ENCODE data around the gene GPER1.

GPER1 gene

DNA sequence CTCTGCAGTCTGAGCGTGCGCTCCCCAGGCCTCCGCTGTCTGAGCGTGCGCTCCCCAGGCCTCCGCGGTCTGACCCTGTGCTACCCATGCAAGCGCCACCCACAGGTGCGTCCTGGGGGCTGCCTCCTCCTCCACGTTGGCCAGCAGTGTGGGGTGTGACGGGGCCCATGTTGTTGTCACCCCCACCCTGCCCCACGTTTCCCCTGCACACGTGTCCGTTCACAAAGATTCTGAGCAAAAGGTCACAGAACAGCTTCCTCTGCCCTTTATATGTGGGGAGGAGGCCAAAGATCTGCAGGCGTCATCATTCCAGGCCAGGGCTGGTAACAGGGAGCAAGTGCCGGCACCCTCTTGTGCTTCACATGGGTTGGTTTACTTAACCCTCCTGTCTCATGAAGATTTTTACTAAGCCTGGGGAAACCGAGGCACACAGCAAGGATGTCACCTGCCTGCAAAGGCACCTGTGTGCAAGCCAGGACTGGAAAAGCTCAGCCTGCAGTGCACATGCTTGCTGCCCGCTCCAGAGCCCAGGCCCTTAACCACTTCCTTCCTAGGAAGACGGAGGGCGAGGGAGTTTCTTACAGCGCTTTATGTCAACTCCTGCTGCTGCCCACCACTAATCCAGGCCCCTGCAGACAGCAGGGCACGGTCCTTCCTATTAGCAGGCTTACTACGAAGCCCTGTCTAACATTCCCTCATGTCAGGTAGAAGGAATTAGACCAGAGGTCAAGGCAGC lies 38.7 kb upstream of the GPER1 start:
- Histone ChIP-seq H3K9ac (ENCODE audit: low read depth, low read length) (no peak overlapping the region), H3K4me1 (ENCODE audit: control insufficient read depth, insufficient read depth, low read length) (no peaks in the 10 kb centered on the region)

DNA sequence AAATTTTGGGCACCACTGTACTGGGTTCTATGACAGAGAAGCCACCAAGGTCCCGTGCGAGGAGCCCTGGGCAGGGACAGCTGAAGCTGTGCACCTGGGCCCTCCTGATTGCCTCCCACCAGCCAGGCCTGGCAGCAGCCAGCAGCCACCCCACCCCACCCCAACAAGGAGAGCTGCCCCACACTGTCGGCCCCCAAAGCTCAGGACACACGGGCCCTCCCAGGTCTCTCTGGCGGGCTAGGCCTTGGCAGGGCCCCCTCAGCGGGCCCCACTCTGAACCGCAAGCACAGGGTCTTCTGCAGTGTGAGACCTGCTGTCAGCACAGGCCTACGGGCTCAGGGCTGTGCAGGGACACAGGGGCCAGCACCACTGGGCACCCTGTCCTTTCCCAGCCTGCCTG lies 38.1 kb upstream of the GPER1 start:
- Histone ChIP-seq H3K27me3 (ENCODE audit: control insufficient read depth, insufficient read depth, low read length) (no peaks in the 10 kb centered on the region), H3K4me1 (ENCODE audit: control insufficient read depth, insufficient read depth, low read length) (no peaks in the 10 kb centered on the region), H3K9me3 (ENCODE audit: control insufficient read depth, insufficient read depth, low read length) (no peaks in the 10 kb centered on the region), H3K36me3 (ENCODE audit: control insufficient read depth, insufficient read depth, low read length) (peaks cover 9% of the 10 kb centered on the region), H3K4me3 (ENCODE audit: low read depth, low read length) (no peak overlapping the region), H3K9ac (ENCODE audit: low read depth, low read length) (no peak overlapping the region)

More for the DNA sequence above, 38.7 kb upstream of the GPER1 start:
- Histone ChIP-seq H3K27me3 (ENCODE audit: control insufficient read depth, insufficient read depth, low read length) (no peaks in the 10 kb centered on the region), H3K9me3 (ENCODE audit: control insufficient read depth, insufficient read depth, low read length) (no peaks in the 10 kb centered on the region), H3K36me3 (ENCODE audit: control insufficient read depth, insufficient read depth, low read length) (peaks cover 6% of the 10 kb centered on the region), H3K4me3 (ENCODE audit: low read depth, low read length) (no peak overlapping the region)

DNA sequence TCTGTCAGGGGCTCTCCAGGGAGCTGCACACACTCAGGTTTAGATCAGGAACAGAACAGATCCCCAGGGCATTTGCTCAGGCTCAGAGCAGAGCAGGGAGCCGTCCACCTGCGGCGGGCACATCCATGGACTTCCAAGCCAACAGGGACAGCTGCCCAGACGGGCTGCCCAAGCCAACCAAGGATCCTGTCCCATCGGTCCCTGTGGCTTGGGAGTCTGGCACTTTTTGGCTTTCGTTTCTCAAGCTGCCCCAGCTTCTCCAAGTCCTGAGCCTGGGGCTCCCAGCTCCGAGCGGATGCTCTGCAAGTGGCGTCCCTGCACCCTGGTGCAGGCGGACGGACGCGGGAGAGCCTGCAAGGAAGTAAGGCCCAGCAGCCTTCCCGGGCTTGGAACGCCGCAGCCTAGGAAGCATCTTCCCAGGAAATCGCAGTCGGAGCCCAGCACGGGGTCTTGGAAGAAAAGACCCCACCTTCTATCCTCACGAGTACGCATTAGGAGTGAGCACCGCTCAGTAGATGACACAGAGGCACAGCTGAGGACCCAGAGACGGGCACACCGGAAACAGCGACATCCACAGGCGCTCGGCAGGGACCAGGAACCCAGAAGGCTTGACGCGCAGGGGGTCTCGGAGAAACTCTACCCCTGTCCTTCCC lies 37.5 kb upstream of the GPER1 start:
- no peaks in the 10 kb centered on the region for H3K27me3 ChIP-seq (ENCODE audit: control insufficient read depth, insufficient read depth, low read length)
- H3K4me3 ChIP-seq (ENCODE audit: low read depth, low read length), result no peak overlapping the region
- H3K9ac ChIP-seq (ENCODE audit: low read depth, low read length), result no peak overlapping the region
- H3K9me3 ChIP-seq (ENCODE audit: control insufficient read depth, insufficient read depth, low read length), result no peaks in the 10 kb centered on the region
- H3K4me1 ChIP-seq (ENCODE audit: control insufficient read depth, insufficient read depth, low read length), result no peaks in the 10 kb centered on the region
- peaks cover 9% of the 10 kb centered on the region for H3K36me3 ChIP-seq (ENCODE audit: control insufficient read depth, insufficient read depth, low read length)

DNA sequence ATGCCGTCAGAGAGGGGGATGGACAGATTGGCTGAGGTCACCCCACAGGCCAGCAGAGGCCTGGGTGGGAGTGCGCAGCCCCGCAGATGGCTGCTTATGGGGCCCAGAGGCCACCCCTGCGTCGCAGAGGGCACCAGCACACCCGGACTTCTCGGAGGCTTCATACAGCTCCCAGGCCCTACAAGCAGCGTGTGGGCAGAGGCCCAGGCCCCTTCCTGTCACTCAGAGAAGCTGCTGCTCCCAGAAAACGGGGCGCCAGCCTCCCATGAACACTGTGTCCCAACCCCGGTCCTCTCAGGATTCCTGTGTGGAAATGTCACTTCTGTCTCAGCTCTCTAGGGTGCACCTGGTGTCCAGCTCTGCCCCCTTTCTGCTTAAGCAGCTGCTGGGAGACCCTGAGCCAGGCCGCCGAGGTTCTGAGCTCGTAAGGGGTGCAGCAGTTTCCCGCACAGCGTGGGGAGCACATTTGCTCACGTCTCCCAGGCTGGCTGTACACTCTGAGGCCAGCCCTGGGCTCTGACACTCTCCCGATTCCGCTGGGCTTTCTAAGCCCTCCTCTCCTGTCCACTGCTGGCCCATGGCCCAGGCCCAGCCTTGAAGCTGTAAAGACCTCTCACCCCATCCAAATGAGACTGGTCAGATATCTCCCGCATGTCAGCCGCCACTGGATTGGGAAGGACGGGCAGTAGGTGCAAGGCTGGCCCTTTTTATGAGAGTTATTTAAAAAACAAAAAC lies 36.8 kb upstream of the GPER1 start:
- Histone ChIP-seq H3K27me3 (ENCODE audit: control insufficient read depth, insufficient read depth, low read length) (no peaks in the 10 kb centered on the region), H3K4me1 (ENCODE audit: control insufficient read depth, insufficient read depth, low read length) (no peaks in the 10 kb centered on the region), H3K9me3 (ENCODE audit: control insufficient read depth, insufficient read depth, low read length) (no peaks in the 10 kb centered on the region), H3K36me3 (ENCODE audit: control insufficient read depth, insufficient read depth, low read length) (peaks cover 9% of the 10 kb centered on the region), H3K9ac (ENCODE audit: low read depth, low read length) (no peak overlapping the region), H3K4me3 (ENCODE audit: low read depth, low read length) (no peak overlapping the region)

DNA sequence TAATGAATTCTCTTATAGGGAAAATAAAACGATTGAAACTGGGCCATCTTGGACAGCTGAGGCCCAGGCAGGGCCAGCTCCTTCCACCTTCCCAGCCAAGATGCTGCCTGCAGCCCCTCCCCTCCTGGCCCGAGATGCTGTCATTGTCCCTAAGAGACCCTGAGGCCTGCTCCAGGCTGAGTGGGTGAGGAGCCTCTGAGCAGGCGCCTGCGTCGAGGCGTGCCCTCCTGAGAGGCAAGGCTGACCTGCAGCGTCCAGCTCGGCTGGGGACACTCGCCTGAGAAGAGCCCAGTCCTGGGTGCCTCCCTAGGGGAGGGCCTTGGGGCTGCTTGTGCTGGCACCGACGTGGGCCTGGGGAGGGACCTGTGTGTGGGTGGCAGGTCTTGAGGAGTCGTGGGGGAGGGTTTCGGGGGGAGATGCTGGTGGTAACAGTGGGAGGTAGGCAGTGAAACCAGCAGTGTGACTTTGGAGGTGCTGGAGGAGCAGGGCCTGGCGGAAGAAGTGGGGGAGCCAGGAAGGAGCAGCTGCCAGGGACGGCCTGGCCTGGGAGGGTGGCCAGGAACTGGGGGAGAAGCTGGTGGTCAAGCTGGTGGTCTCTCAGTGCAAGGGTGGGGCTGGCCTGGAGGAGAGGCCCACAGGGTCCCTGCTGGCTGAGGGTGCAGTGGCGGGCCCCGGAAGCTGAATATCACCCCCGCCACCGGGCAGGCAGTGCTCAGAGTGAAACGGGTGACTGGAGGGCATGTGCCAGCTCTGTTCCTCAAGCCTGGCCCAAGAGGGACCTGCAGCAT lies 35.7 kb upstream of the GPER1 start:
- Histone ChIP-seq H3K9ac (ENCODE audit: low read depth, low read length) (peak overlapping the region; percentile 24), H3K36me3 (ENCODE audit: control insufficient read depth, insufficient read depth, low read length) (peaks cover 6% of the 10 kb centered on the region), H3K27me3 (ENCODE audit: control insufficient read depth, insufficient read depth, low read length) (no peaks in the 10 kb centered on the region), H3K9me3 (ENCODE audit: control insufficient read depth, insufficient read depth, low read length) (no peaks in the 10 kb centered on the region), H3K4me3 (ENCODE audit: low read depth, low read length) (no peak overlapping the region), H3K4me1 (ENCODE audit: control insufficient read depth, insufficient read depth, low read length) (no peaks in the 10 kb centered on the region)

DNA sequence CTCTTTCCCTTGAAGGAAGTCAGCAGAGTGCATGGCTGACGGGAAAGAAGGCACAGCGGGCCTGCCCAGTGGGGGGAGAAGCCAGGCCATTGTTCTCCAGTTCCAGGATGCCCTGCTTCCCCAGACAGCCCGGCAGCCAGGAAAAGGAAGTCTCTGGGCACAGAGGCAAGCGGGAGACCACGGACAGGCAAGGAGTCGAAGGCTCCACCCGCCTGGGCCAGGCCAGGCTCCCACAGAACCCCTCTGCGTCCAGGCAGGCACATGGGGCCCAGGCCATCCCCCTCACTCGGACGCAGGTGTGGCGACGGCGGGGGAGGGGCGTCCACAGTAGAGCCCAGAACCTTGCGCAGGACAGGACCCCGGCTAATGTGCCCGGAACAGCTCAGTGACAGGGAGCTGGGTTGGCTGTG lies 34.9 kb upstream of the GPER1 start:
- no peaks in the 10 kb centered on the region for H3K9me3 ChIP-seq (ENCODE audit: control insufficient read depth, insufficient read depth, low read length)
- no peak overlapping the region for H3K4me3 ChIP-seq (ENCODE audit: low read depth, low read length)
- H3K27me3 ChIP-seq (ENCODE audit: control insufficient read depth, insufficient read depth, low read length), result no peaks in the 10 kb centered on the region
- peaks cover 10% of the 10 kb centered on the region for H3K36me3 ChIP-seq (ENCODE audit: control insufficient read depth, insufficient read depth, low read length)
- H3K4me1 ChIP-seq (ENCODE audit: control insufficient read depth, insufficient read depth, low read length), result no peaks in the 10 kb centered on the region
- H3K9ac ChIP-seq (ENCODE audit: low read depth, low read length), result peak overlapping the region; percentile 65

DNA sequence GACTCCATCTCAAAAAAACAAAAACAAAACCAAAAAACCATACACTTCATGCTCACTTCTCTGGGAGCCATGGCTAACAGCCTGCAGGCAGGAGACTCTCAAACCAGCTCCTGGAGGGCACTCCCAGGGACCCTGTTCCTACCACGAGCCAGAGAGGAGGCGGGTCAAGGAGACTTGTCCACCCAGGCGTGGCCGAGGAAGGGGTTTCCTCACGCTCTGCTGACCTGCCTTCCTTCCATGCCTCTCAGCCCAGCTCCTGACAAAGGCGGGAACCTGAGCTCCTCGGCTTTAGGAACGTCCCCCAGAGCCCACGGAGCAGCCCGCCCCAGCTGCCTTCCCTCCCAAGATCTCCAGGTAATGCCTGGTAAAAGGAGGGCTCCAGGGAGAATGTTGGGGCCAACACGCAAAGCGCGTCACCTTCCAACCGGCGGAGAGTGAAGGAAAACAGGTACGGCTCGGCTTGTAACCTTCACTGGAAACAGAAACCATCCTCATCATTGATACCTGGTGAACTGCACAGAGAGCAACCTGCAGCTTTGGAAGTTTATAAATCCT lies 34.0 kb upstream of the GPER1 start:
- Histone ChIP-seq H3K27me3 (ENCODE audit: control insufficient read depth, insufficient read depth, low read length) (no peaks in the 10 kb centered on the region), H3K4me3 (ENCODE audit: low read depth, low read length) (no peak overlapping the region), H3K4me1 (ENCODE audit: control insufficient read depth, insufficient read depth, low read length) (no peaks in the 10 kb centered on the region), H3K9me3 (ENCODE audit: control insufficient read depth, insufficient read depth, low read length) (no peaks in the 10 kb centered on the region), H3K36me3 (ENCODE audit: control insufficient read depth, insufficient read depth, low read length) (peaks cover 16% of the 10 kb centered on the region), H3K9ac (ENCODE audit: low read depth, low read length) (no peak overlapping the region)

DNA sequence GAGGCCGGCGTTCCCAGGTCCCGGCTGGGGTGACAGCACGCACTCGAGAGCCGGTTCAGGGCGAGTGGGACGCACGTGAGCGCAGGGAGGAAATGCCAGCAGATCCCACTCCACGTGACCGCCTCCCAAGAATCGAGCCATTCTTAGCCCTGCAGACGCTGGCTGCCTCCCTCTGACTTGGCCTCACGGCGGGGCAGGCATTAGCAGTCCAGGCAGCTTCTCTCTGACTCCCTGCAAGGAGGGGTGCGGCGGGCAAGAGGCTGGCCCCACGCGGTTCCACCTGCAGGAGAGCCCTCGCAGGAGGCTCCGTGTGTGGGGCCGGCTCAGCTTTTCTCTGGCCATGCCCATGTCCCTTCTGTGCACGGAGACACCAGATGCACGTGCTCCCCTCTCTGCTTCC lies 33.5 kb upstream of the GPER1 start:
- Histone ChIP-seq H3K9ac (ENCODE audit: low read depth, low read length) (no peak overlapping the region), H3K27me3 (ENCODE audit: control insufficient read depth, insufficient read depth, low read length) (no peaks in the 10 kb centered on the region), H3K4me3 (ENCODE audit: low read depth, low read length) (no peak overlapping the region), H3K9me3 (ENCODE audit: control insufficient read depth, insufficient read depth, low read length) (no peaks in the 10 kb centered on the region), H3K4me1 (ENCODE audit: control insufficient read depth, insufficient read depth, low read length) (no peaks in the 10 kb centered on the region), H3K36me3 (ENCODE audit: control insufficient read depth, insufficient read depth, low read length) (peaks cover 16% of the 10 kb centered on the region)

DNA sequence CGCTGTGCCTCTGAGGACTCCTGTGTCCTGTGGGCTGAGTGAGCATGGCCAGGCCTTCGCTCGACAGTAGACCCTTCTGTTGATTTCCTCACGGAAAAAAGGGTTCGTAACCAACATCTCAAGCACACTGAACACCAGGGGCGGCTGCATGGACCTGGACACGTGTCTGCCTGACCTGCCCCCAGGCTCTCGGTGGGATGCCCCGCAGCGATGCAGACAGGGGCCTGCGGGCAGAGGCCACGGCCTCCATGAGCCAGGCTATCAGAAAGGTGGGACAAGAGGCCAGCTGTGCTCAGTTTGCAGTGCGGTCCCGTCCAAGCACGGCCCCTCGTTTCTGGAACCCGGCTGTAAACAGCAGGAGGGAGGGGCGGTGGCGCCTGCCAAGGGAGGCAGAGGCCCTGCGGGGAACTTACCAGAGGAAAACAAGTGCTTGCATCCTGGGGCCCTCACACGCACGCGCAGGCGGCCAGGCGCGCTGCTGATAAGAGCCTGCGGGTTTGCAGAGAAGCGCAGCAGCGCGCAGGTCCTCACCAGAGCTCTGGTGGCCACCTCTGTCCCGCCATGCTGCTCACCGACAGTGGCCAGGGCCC lies 33.0 kb upstream of the GPER1 start:
- Histone ChIP-seq H3K36me3 (ENCODE audit: control insufficient read depth, insufficient read depth, low read length) (peaks cover 16% of the 10 kb centered on the region), H3K4me1 (ENCODE audit: control insufficient read depth, insufficient read depth, low read length) (no peaks in the 10 kb centered on the region), H3K4me3 (ENCODE audit: low read depth, low read length) (no peak overlapping the region), H3K27me3 (ENCODE audit: control insufficient read depth, insufficient read depth, low read length) (no peaks in the 10 kb centered on the region), H3K9ac (ENCODE audit: low read depth, low read length) (no peak overlapping the region), H3K9me3 (ENCODE audit: control insufficient read depth, insufficient read depth, low read length) (no peaks in the 10 kb centered on the region)

DNA sequence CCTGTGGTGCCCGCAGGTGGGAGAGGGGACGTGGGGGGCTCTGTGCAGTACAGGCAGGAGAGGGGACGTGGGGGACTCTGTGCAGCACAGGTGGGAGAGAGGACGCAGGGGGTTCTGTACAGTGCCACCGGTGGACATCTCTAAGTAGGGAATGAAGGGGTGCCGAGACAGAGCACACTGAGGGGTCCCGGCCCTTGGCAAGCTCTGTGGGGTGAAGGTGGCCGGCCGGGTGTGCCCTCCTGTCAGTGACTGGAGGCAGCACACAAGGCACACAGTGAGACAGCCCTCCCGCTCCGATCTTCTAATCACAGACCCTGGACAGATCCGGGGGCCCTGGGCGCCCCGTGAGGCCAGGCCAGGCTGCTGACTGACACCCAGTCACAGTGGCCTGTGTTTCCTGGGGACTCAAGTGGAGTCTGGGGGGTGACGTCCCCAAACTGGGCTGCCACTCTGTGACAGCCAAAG lies 32.4 kb upstream of the GPER1 start:
- Histone ChIP-seq H3K27me3 (ENCODE audit: control insufficient read depth, insufficient read depth, low read length) (no peaks in the 10 kb centered on the region), H3K4me1 (ENCODE audit: control insufficient read depth, insufficient read depth, low read length) (peaks cover 3% of the 10 kb centered on the region), H3K36me3 (ENCODE audit: control insufficient read depth, insufficient read depth, low read length) (peaks cover 16% of the 10 kb centered on the region), H3K4me3 (ENCODE audit: low read depth, low read length) (no peak overlapping the region), H3K9ac (ENCODE audit: low read depth, low read length) (no peak overlapping the region), H3K9me3 (ENCODE audit: control insufficient read depth, insufficient read depth, low read length) (no peaks in the 10 kb centered on the region)

Measured in iPS-15b (cell line).